ENCODE results near the gene FAM221B.

FAM221B gene

DNA sequence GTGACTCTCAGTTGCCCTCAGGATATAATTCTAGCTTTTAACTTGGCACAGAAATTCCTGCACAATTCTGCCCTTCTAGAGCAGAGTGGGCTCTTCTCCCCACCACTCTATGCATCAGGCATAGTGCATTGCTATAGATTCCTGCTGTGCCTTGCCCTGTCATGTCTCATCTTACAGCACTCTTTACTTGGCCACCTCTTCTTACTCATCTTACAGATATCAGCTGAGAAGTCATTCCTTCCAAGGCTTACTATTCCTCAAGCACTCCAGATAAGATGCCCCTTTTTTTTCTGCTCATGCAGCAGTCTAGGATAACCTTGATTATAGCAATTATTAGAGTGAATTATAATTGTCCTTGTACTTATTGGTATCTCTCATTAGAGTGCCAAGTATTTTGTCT, 5.6 kb downstream of the FAM221B start:
- Histone ChIP-seq H3K27me3 (replicated peaks) (no peaks in the 10 kb centered on the region), H3K27ac (no peak overlapping the region), H3K36me3 (replicated peaks) (no peaks in the 10 kb centered on the region), H3K4me3 (ENCODE audit: low read depth, low read length) (no peak overlapping the region)
- DNase-seq: no peak
- in situ Hi-C loops (cut with HindIII; ENCODE audit: low pct_ligation_motif_present, low sequenced_read_pairs): no loop called here
- TF ChIP-seq, protein P1, sequence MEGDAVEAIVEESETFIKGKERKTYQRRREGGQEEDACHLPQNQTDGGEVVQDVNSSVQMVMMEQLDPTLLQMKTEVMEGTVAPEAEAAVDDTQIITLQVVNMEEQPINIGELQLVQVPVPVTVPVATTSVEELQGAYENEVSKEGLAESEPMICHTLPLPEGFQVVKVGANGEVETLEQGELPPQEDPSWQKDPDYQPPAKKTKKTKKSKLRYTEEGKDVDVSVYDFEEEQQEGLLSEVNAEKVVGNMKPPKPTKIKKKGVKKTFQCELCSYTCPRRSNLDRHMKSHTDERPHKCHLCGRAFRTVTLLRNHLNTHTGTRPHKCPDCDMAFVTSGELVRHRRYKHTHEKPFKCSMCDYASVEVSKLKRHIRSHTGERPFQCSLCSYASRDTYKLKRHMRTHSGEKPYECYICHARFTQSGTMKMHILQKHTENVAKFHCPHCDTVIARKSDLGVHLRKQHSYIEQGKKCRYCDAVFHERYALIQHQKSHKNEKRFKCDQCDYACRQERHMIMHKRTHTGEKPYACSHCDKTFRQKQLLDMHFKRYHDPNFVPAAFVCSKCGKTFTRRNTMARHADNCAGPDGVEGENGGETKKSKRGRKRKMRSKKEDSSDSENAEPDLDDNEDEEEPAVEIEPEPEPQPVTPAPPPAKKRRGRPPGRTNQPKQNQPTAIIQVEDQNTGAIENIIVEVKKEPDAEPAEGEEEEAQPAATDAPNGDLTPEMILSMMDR (IDR thresholded peaks at IDR 0.05; ENCODE audit: low read depth, low read length, missing control alignments): no peak

DNA sequence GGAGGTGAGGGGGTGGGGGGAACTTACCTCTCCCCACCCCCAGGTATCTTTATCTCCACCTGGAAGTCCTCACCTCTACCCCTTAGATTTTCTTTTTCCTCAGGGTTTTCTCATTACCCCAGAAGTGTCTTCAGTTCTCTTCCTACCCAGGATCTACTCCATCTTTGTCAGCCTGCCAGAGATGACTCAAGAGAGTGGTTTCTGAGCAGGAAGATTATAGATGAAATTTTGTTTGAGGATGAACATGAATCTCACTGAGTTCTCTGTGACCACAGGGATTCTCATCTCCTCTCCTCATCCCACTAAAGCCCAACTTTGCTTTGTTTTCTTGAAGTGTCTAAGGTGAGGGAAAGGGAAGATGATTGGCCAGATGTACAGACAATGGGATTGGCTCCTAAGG, 8.5 kb downstream of the FAM221B start:
- H3K4me3 ChIP-seq (ENCODE audit: low read depth, low read length): no peak overlapping the region
- peak; percentile 69 for DNase-seq
- in situ Hi-C loops (cut with HindIII; ENCODE audit: low pct_ligation_motif_present, low sequenced_read_pairs): no loop called here
- H3K36me3 ChIP-seq (replicated peaks): no peaks in the 10 kb centered on the region
- no peak overlapping the region for H3K27ac ChIP-seq
- H3K27me3 ChIP-seq (replicated peaks): no peaks in the 10 kb centered on the region
- TF ChIP-seq, protein P1 (IDR thresholded peaks at IDR 0.05; ENCODE audit: low read depth, low read length, missing control alignments): no peak

DNA sequence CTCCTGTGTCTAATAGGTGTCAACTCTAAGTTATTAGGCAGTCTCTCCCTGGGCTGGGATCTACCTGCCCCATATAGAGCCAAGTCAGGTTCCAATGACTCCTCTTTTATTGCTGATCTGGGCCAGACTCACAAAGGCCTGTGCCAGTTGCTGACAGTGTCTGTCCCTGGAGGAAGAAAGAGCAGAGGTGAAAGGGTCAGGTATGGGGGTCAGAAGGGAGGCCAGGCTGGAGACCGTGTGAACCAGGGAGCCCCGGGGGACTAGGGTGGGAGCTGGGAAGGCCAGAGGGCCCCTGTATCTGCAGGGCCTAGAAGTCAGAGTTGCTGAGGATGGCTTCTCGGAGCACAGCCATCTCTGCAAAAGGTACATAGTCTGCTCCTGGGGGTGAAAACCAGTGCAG, 10.2 kb downstream of the FAM221B start:
- no peak overlapping the region for H3K27ac ChIP-seq
- H3K36me3 ChIP-seq (replicated peaks): no peaks in the 10 kb centered on the region
- TF ChIP-seq, protein P1 (IDR thresholded peaks at IDR 0.05; ENCODE audit: low read depth, low read length, missing control alignments): no peak
- no peak overlapping the region for H3K4me3 ChIP-seq (ENCODE audit: low read depth, low read length)
- in situ Hi-C loops (cut with HindIII; ENCODE audit: low pct_ligation_motif_present, low sequenced_read_pairs): no loop called here
- no peaks in the 10 kb centered on the region for H3K27me3 ChIP-seq (replicated peaks)
- no peak for DNase-seq

DNA sequence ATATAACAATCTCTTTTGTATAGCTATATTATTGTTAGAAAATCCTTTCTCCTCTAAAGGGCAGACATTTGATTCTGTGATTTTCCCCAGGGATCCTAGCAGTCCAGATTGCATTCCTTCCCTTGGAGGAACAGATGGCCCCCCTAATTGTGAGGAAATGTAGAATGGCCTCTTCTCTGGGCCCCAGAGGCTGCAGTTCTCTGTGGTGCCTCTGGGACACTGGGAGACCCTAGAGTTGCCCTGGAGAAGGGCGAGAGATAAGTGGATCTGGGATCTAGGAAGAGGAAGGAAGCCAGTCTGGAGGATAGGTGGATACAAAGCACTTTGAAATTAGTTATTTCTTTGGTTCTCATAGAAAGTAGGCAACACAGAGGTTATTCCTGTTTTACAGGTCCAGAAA, 11.8 kb downstream of the FAM221B start:
- no peak for DNase-seq

DNA sequence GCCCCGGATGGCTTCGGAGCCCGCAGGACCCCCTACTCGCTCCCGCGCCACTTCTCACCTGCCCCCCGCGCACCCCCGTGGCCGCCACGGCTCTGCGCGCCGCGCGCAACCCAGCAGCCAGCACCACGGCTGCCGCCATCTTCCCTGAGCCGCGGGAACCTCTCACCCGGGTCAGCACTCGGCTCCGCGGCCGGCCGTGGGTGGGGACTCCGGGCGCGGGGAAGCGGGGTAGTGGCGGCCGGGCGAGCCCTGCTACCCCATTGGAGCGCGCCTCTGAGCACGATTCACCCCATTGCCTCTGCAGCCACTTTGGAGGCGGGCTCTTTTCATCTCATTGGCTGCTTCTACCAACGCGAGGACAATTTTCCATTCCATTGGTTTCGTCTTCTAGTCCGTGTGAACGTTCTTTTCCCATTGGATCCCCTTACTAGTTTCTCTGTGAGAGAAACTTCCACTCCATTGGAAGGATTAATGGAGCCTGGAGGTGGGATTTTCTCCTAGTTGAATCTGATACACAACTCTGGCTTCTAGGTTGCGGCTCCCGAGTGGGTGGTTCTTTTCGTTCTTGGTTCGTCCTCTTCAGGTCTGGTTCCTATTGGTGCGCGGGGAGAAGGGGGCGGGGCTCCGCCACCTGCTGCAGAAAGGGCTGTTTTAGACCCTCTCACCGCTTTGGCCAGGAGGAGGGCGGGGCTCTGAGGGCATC, 13.5 kb downstream of the FAM221B start, which contains the start of gene HINT2:
TSS of gene HINT2 (minus strand) at position 202 of the 703 bp plus-strand sequence. CDS start at position 139, 63 bp downstream.
- peak; percentile 98 for DNase-seq
- Histone ChIP-seq H3K27ac (peak within 1 kb of the TSS; percentile 59), H3K4me3 (ENCODE audit: low read depth, low read length) (peak within 1 kb of the TSS; percentile 82), H3K27me3 (replicated peaks) (no peaks in the 10 kb centered on the region), H3K36me3 (replicated peaks) (no peaks in the 10 kb centered on the region)
- in situ Hi-C loops (cut with HindIII; ENCODE audit: low pct_ligation_motif_present, low sequenced_read_pairs): no loop called here
- TF ChIP-seq, protein P1 (IDR thresholded peaks at IDR 0.05; ENCODE audit: low read depth, low read length, missing control alignments): no peak

More for the DNA sequence above, 11.8 kb downstream of the FAM221B start:
- Histone ChIP-seq H3K4me3 (ENCODE audit: low read depth, low read length) (no peak overlapping the region), H3K27me3 (replicated peaks) (no peaks in the 10 kb centered on the region), H3K27ac (no peak overlapping the region), H3K36me3 (replicated peaks) (no peaks in the 10 kb centered on the region)
- TF ChIP-seq, protein P1 (IDR thresholded peaks at IDR 0.05; ENCODE audit: low read depth, low read length, missing control alignments): peak; percentile 52
- in situ Hi-C loops (cut with HindIII; ENCODE audit: low pct_ligation_motif_present, low sequenced_read_pairs): no loop called here

Data from brain microvascular endothelial cell (primary cell).